HG03097 (cell line): ENCODE measurements around the gene MLXIPL.
"Not testable (repeated sequence)": the region's sequence is repeated elsewhere in the genome, so short reads cannot be mapped to it uniquely, and the experiment has no call there.

Experiments
- ATAC-seq: cut with Tn5 transposase; IDR thresholded peaks from one replicate; pipeline ENCODE4 v1.9.1; 2021; ENCODE audit not compliant: unreplicated experiment, low FRiP score

MLXIPL gene

GRCh38 chr7:73557108-73557396 lies 67.3 kb downstream of the MLXIPL start:
- peak; percentile 90 for ATAC-seq

GRCh38 chr7:73556208-73557107 lies 67.9 kb downstream of the MLXIPL start:
- no peak for ATAC-seq

- no peak for ATAC-seq
These were observed 68.8 kb downstream of the MLXIPL start for GRCh38 chr7:73555411-73555982.

GRCh38 chr7:73550093-73550492 lies 74.2 kb downstream of the MLXIPL start:
- not testable (repeated sequence) for ATAC-seq

- ATAC-seq = no peak
These were observed 75.1 kb downstream of the MLXIPL start for GRCh38 chr7:73549176-73549575.

GRCh38 chr7:73547841-73548240 lies 76.5 kb downstream of the MLXIPL start:
- ATAC-seq = no peak

GRCh38 chr7:73544678-73545077 lies 79.6 kb downstream of the MLXIPL start:
- no peak for ATAC-seq
